Hepatocyte (in vitro differentiated cells): Measurements from ENCODE around the gene NOS1AP.

Source experiments
- EZH2phosphoT487 ChIP-seq: fragments of 200-600 bp; sonication (generic); IDR thresholded peaks from one replicate; pipeline ENCODE4 v1.6.1; 2018; ENCODE audit warnings: antibody characterized with exemption, mild to moderate bottlenecking, low read depth, moderate library complexity; ENCODE audit not compliant: unreplicated experiment, severe bottlenecking
- TF ChIP-seq, protein P1 (sequence below): fragments of 200-600 bp; sonication (generic); IDR thresholded peaks from 2 replicates; pipeline ENCODE4 v1.5.1; 2016; ENCODE audit warnings: antibody characterized with exemption, mild to moderate bottlenecking; ENCODE audit not compliant: poor library complexity

DNA sequence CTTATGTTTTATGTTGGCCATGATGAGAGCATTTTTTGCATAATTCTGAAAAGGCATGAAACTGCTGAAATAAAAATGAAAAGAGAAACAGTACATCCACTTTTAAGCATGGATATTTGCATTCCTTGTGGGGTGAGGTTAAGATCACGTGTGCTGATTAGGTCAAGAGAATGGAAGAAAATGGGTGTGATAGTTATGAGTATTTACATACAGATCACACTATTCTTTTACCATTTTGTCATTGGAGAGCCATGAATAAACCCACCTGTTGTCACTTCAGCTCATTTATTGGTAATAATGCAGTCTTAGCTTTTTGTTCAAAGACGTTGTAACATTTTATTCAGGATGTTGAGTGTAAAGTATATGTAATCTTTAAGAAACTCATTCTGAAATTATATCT is 153.2 kb downstream of the NOS1AP start:
- no peak for TF ChIP-seq EZH2phosphoT487
- TF ChIP-seq, protein P1, sequence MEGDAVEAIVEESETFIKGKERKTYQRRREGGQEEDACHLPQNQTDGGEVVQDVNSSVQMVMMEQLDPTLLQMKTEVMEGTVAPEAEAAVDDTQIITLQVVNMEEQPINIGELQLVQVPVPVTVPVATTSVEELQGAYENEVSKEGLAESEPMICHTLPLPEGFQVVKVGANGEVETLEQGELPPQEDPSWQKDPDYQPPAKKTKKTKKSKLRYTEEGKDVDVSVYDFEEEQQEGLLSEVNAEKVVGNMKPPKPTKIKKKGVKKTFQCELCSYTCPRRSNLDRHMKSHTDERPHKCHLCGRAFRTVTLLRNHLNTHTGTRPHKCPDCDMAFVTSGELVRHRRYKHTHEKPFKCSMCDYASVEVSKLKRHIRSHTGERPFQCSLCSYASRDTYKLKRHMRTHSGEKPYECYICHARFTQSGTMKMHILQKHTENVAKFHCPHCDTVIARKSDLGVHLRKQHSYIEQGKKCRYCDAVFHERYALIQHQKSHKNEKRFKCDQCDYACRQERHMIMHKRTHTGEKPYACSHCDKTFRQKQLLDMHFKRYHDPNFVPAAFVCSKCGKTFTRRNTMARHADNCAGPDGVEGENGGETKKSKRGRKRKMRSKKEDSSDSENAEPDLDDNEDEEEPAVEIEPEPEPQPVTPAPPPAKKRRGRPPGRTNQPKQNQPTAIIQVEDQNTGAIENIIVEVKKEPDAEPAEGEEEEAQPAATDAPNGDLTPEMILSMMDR: no peak
